AG09319 (cell line): ENCODE measurements around the gene LAMB4.

ENCODE experiments used
- DNase-seq: peaks from one replicate; pipeline ENCODE4 v3.0.0-alpha.2; 2010; ENCODE audit warnings: low read depth; ENCODE audit errors: extremely low read depth
- CTCF ChIP-seq: IDR thresholded peaks from 2 replicates; pipeline ENCODE4 v1.5.1; 2011; ENCODE audit warnings: low read depth, mild to moderate bottlenecking, inconsistent platforms, low read length, moderate library complexity

Gene LAMB4

GRCh38 chr7:107982042-107982840, 147.9 kb downstream of the LAMB4 start:
- TF ChIP-seq CTCF: no peak
- no peak for DNase-seq

GRCh38 chr7:107981466-107981865, 148.7 kb downstream of the LAMB4 start:
- TF ChIP-seq CTCF: no peak
- DNase-seq: no peak

- TF ChIP-seq CTCF: no peak
These were observed 149.4 kb downstream of the LAMB4 start for GRCh38 chr7:107980671-107981190.

GRCh38 chr7:107980171-107980570, 150.0 kb downstream of the LAMB4 start:
- TF ChIP-seq CTCF: no peak
- DNase-seq: no peak

More at GRCh38 chr7:107980671-107981190, 149.4 kb downstream of the LAMB4 start:
- no peak for DNase-seq

GRCh38 chr7:107978815-107979408, 151.2 kb downstream of the LAMB4 start:
- no peak for TF ChIP-seq CTCF
- no peak for DNase-seq

- TF ChIP-seq CTCF: no peak
- no peak for DNase-seq
These were observed 153.1 kb downstream of the LAMB4 start for GRCh38 chr7:107977048-107977447.

GRCh38 chr7:107976620-107977019, 153.5 kb downstream of the LAMB4 start:
- DNase-seq: no peak
- TF ChIP-seq CTCF: no peak
